ENCODE results near the gene GFM1.

DNA sequence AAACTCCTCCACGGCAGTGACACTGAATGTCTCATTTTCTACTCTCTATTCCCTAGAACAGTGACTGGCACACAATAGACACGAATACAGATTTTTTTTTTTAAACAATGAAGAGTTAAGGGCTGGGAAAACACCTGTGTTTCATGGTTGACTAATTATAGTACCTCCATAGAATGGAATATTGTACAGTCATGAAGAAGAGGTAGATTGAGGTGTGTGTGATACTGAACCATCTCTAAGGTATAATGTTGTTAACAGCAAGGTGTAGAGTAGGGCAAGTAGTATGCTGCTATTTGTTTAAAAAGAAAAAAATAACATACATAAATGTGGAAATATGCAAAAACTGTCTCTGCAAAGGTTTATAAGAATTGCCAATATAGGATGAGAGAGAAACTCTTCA, 93.1 kb downstream of the GFM1 start:
- no peak for TF ChIP-seq EZH2 (IDR thresholded peaks at IDR 0.05)
- TF ChIP-seq, protein P1, sequence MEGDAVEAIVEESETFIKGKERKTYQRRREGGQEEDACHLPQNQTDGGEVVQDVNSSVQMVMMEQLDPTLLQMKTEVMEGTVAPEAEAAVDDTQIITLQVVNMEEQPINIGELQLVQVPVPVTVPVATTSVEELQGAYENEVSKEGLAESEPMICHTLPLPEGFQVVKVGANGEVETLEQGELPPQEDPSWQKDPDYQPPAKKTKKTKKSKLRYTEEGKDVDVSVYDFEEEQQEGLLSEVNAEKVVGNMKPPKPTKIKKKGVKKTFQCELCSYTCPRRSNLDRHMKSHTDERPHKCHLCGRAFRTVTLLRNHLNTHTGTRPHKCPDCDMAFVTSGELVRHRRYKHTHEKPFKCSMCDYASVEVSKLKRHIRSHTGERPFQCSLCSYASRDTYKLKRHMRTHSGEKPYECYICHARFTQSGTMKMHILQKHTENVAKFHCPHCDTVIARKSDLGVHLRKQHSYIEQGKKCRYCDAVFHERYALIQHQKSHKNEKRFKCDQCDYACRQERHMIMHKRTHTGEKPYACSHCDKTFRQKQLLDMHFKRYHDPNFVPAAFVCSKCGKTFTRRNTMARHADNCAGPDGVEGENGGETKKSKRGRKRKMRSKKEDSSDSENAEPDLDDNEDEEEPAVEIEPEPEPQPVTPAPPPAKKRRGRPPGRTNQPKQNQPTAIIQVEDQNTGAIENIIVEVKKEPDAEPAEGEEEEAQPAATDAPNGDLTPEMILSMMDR (IDR thresholded peaks at IDR 0.05), result no peak
